Peyer's patch (tissue), 4 donors: ENCODE results near the gene IFNK. TPM values are rescaled to one million over a fixed set of nuclear protein-coding genes. Genes with fewer than 3 reads are reported as not detected.

ENCODE experiments used
- DNase-seq, 3 donors: peaks; one replicate each; pipeline ENCODE4 v3.0.0-alpha.2; 2017 to 2019
- H3K27ac ChIP-seq, 4 donors: fragments of 200-600 bp; sonication (generic); one replicate each; pipeline ENCODE4 v1.5.1; 2016 to 2019
- H3K27me3 ChIP-seq, 2 donors: fragments of 200-600 bp; sonication (generic); one replicate each; pipeline ENCODE4 v1.5.1; 2019
- H3K36me3 ChIP-seq, 3 donors: fragments of 200-600 bp; sonication (generic); one replicate each; pipeline ENCODE4 v1.5.1; 2016 to 2019
- H3K4me1 ChIP-seq, 4 donors: fragments of 200-600 bp; sonication (generic); one replicate each; pipeline ENCODE4 v1.5.1; 2016 to 2019
- H3K4me3 ChIP-seq, 4 donors: fragments of 200-600 bp; sonication (generic); 1 replicate in 3 of 4; 2 replicates in 1 of 4; pipeline ENCODE4 v1.5.1; 2016 to 2019; ENCODE audit warnings: mild to moderate bottlenecking in 1 of 4
- H3K9me3 ChIP-seq, 4 donors: fragments of 200-600 bp; sonication (generic); one replicate each; pipeline ENCODE4 v1.5.1; 2016 to 2019; ENCODE audit warnings: mild to moderate bottlenecking in 1 of 4
- POLR2A ChIP-seq, 2 donors: fragments of 450-650 bp; IDR thresholded peaks; one replicate each; pipeline ENCODE4 v1.5.1; 2017; ENCODE audit warnings: antibody characterized with exemption in 2 of 2, mild to moderate bottlenecking in 2 of 2, moderate library complexity in 2 of 2
- total RNA-seq, 4 donors: library from RNA; depleted of rRNA; stranded (reverse); fragments of >200 nt; gene quantifications; one replicate each; pipeline ENCODE4 v1.1.0, GENCODE V29; 2016
- TF ChIP-seq, protein P1 (sequence below), 6 experiments: fragments of 450-650 bp in 4 of 6; fragments of 200-600 bp in 2 of 6; sonication (generic) in 1 of 6; IDR thresholded peaks; one replicate each; pipeline ENCODE4 v1.5.1; 2017 to 2019; ENCODE audit warnings: antibody characterized with exemption in 6 of 6, mild to moderate bottlenecking in 3 of 6, moderate library complexity in 1 of 6

The IFNK gene
- total RNA-seq, 4 donors from 2014 or later: not detected

DNA sequence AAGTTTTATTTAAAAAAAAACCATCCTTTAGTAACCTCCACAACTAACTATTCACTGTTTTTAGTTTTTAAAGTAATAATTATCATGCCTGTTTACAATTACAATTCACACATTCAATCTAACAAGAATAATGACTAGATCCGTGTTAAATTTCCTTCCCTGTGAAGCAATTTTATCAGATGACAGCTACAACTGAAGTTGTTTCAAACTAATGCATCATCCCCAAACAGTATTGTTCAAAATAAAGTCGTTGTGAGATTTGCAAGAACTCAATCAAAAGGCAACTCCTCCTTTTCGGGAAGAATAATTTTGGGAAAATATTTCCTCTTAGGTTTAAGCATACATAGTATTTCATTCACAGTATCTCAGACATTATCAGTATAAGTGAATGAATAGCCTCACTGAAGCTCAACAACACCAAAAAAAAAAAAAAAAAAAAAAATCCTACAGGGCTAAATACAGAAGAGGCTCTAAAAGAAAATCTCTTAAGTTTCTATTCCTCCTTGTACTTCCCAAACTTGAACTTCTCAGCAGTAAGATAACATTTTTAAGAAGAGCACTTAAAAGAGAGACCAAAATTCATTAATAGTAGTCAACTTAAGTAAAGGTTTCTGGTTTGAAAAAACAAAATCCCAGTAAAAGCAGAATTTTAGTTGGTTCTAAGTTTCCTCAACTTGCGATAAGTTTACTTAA lies 39.8 kb downstream of the IFNK start:
- H3K27ac ChIP-seq: no peak overlapping the region
- peaks cover 0 to 23% (median 0%) of the 10 kb centered on the region in 3 donors for H3K36me3 ChIP-seq
- no peaks in the 10 kb centered on the region for H3K27me3 ChIP-seq
- H3K4me1 ChIP-seq: no peaks in the 10 kb centered on the region
- H3K9me3 ChIP-seq: no peaks in the 10 kb centered on the region
- no peak for DNase-seq
- no peak overlapping the region for H3K4me3 ChIP-seq
- TF ChIP-seq, protein P1, sequence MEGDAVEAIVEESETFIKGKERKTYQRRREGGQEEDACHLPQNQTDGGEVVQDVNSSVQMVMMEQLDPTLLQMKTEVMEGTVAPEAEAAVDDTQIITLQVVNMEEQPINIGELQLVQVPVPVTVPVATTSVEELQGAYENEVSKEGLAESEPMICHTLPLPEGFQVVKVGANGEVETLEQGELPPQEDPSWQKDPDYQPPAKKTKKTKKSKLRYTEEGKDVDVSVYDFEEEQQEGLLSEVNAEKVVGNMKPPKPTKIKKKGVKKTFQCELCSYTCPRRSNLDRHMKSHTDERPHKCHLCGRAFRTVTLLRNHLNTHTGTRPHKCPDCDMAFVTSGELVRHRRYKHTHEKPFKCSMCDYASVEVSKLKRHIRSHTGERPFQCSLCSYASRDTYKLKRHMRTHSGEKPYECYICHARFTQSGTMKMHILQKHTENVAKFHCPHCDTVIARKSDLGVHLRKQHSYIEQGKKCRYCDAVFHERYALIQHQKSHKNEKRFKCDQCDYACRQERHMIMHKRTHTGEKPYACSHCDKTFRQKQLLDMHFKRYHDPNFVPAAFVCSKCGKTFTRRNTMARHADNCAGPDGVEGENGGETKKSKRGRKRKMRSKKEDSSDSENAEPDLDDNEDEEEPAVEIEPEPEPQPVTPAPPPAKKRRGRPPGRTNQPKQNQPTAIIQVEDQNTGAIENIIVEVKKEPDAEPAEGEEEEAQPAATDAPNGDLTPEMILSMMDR (IDR thresholded peaks at IDR 0.05): no peak
- TF ChIP-seq POLR2A (IDR thresholded peaks at IDR 0.05): no peak

DNA sequence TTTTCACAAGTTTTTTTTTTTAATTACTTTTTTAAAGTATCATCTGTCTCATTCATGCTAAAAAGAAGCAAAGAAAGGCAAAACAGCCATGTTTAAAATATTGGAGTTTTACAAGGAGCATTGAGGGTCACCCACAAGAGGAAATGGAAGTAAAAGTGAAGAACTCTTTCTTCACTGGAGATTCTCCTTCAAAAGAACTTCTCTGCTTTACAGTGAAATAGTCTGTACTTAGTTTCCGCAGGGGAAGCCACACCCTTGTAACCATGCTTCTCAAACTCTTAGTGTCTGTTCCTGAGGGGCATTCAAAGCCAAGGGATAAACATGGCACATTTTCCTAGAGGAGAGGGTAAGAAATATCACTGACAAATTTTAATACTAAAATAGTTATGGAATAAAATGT lies 40.6 kb downstream of the IFNK start:
- Histone ChIP-seq H3K4me1 (no peaks in the 10 kb centered on the region), H3K27me3 (no peaks in the 10 kb centered on the region), H3K9me3 (no peaks in the 10 kb centered on the region), H3K36me3 (peaks cover 0 to 18% (median 0%) of the 10 kb centered on the region in 3 donors), H3K4me3 (no peak overlapping the region), H3K27ac (no peak overlapping the region)
- no peak for TF ChIP-seq POLR2A (IDR thresholded peaks at IDR 0.05)
- TF ChIP-seq, protein P1 (IDR thresholded peaks at IDR 0.05): no peak
- no peak for DNase-seq

DNA sequence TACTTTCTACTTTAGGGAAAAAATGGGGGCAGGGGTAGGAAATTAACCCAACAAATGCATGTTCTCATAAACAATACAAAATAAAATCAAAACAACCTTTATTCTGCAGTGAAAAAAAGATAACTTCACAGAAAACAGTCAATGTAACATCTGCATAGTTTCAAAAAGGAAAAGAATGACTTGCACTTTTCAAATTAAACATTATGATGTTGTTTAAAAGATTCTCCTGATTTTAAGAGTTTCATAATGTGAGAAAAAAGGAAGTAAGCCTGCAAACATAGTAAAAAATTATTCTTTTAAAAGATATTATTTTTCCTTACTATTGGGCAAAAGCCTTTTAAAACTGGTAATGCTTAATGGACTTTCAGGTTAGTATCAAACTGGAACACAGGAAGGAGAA lies 41.6 kb downstream of the IFNK start:
- Histone ChIP-seq H3K36me3 (peaks cover 0 to 9% (median 0%) of the 10 kb centered on the region in 3 donors), H3K4me3 (no peak overlapping the region), H3K9me3 (no peaks in the 10 kb centered on the region), H3K27ac (no peak overlapping the region), H3K27me3 (no peaks in the 10 kb centered on the region), H3K4me1 (no peaks in the 10 kb centered on the region)
- no peak for TF ChIP-seq POLR2A (IDR thresholded peaks at IDR 0.05)
- TF ChIP-seq, protein P1 (IDR thresholded peaks at IDR 0.05): no peak
- DNase-seq: no peak

DNA sequence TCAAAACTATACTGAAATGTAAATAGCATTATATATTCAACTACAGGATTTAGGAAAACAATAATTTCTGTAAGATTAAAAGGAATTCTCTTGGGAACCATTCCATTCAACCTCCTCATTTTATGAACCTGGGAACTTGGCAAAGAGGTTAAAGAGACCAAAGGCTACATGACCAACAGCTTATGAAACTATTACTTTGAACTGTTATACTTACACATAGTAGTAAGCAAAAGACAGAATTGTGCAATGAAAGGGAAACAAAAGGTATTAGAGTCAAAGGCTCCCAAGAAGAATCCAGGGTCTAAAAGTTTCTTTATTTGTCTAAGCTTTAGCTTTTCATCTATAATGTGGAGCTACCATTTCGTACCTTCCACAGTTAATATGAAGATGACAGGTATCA lies 42.0 kb downstream of the IFNK start:
- Histone ChIP-seq H3K27me3 (no peaks in the 10 kb centered on the region), H3K4me3 (no peak overlapping the region), H3K36me3 (peaks cover 0 to 9% (median 0%) of the 10 kb centered on the region in 3 donors), H3K4me1 (no peaks in the 10 kb centered on the region), H3K9me3 (no peaks in the 10 kb centered on the region), H3K27ac (no peak overlapping the region)
- no peak for TF ChIP-seq POLR2A (IDR thresholded peaks at IDR 0.05)
- TF ChIP-seq, protein P1 (IDR thresholded peaks at IDR 0.05): no peak
- no peak for DNase-seq

DNA sequence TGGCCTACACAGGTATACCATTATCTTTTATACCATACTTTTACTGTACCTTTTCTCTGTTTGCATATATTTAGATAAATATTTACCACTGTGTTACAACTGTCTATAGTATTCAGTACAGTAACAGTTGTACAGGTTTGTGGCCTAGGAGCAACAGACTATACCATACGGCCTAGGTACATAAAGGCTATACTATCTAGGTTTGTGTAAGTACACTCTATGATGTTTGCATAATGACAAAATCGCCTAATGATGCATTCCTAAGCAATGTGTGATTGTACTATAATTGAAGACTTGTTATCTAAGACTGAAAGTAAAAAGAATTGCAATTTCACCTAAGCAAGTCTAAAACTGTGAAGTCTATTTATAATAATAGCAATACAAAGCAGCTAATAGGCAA lies 45.3 kb downstream of the IFNK start:
- DNase-seq: no peak
- Histone ChIP-seq H3K9me3 (no peaks in the 10 kb centered on the region), H3K4me1 (peaks cover 0 to 10% (median 0%) of the 10 kb centered on the region in 4 donors), H3K36me3 (peaks cover 0 to 9% (median 0%) of the 10 kb centered on the region in 3 donors), H3K27ac (no peak overlapping the region), H3K4me3 (no peak overlapping the region), H3K27me3 (no peaks in the 10 kb centered on the region)
- TF ChIP-seq, protein P1 (IDR thresholded peaks at IDR 0.05): no peak
- no peak for TF ChIP-seq POLR2A (IDR thresholded peaks at IDR 0.05)
